MM.1S (cell line): Measurements from ENCODE around the gene FKBP1A.
A peak's percentile ranks its signal among the peaks of the same experiment; 100 is the strongest.

Source experiments
- DNase-seq: peaks from one replicate; pipeline ENCODE4 v3.0.0-alpha.2; 2015
- H2AFZ ChIP-seq: fragments of 300-600 bp; sonication (generic); 2 replicates; pipeline ENCODE4 v1.6.0; 2016; ENCODE audit warnings: antibody characterized with exemption, low read length
- H3F3A ChIP-seq: fragments of 300-600 bp; sonication (generic); 2 replicates; pipeline ENCODE4 v1.6.1; 2016; ENCODE audit warnings: mild to moderate bottlenecking, antibody characterized with exemption, low read length, moderate library complexity, mixed read lengths; ENCODE audit not compliant: insufficient read depth
- H3K27ac ChIP-seq: fragments of 300-600 bp; sonication (generic); 2 replicates; pipeline ENCODE4 v1.5.1; 2016; ENCODE audit warnings: mild to moderate bottlenecking, low read length
- H3K27me3 ChIP-seq: fragments of 300-600 bp; sonication (generic); replicated peaks from 2 replicates; pipeline ENCODE4 v1.6.0; 2016; ENCODE audit warnings: low read length; ENCODE audit not compliant: insufficient read depth
- H3K36me3 ChIP-seq: fragments of 300-600 bp; sonication (generic); replicated peaks from 2 replicates; pipeline ENCODE4 v1.6.1; 2016; ENCODE audit warnings: mild to moderate bottlenecking, low read length, mixed read lengths; ENCODE audit not compliant: insufficient read depth
- H3K4me1 ChIP-seq: fragments of 300-600 bp; sonication (generic); 2 replicates; pipeline ENCODE4 v1.6.1; 2016; ENCODE audit warnings: low read length, mixed read lengths
- H3K4me2 ChIP-seq: fragments of 300-600 bp; sonication (generic); 2 replicates; pipeline ENCODE4 v1.6.0; 2016; ENCODE audit warnings: low read depth, low read length
- H3K4me3 ChIP-seq: fragments of 300-600 bp; sonication (generic); 2 replicates; pipeline ENCODE4 v1.5.1; 2016; ENCODE audit warnings: low read length, mixed read lengths
- H3K79me2 ChIP-seq: fragments of 300-600 bp; sonication (generic); 2 replicates; pipeline ENCODE4 v1.6.1; 2016; ENCODE audit warnings: mixed run types, low read length, mixed read lengths
- H3K9ac ChIP-seq: fragments of 300-600 bp; sonication (generic); 2 replicates; pipeline ENCODE4 v1.6.1; 2016; ENCODE audit warnings: low read length, mixed read lengths
- H3K9me2 ChIP-seq: fragments of 300-600 bp; sonication (generic); replicated peaks from 2 replicates; pipeline ENCODE4 v1.6.1; 2016; ENCODE audit warnings: mild to moderate bottlenecking, low read length, mixed read lengths; ENCODE audit not compliant: insufficient read depth
- H3K9me3 ChIP-seq: fragments of 300-600 bp; sonication (generic); replicated peaks from 2 replicates; pipeline ENCODE4 v1.6.1; 2016; ENCODE audit warnings: mild to moderate bottlenecking, low read length, mixed read lengths; ENCODE audit not compliant: insufficient read depth
- H4K20me1 ChIP-seq: fragments of 300-600 bp; sonication (generic); 2 replicates; pipeline ENCODE4 v1.6.1; 2016; ENCODE audit warnings: mild to moderate bottlenecking, low read length, moderate library complexity, mixed read lengths; ENCODE audit not compliant: insufficient read depth
- EZH2 ChIP-seq: fragments of 300-600 bp; sonication (generic); optimal IDR thresholded peaks from 2 replicates; pipeline ENCODE3; 2017; ENCODE audit warnings: low read depth, mild to moderate bottlenecking, antibody characterized with exemption, low read length, mixed read lengths
- EZH2phosphoT487 ChIP-seq: fragments of 300-600 bp; sonication (generic); IDR thresholded peaks from 2 replicates; pipeline ENCODE4 v1.6.1; 2018; ENCODE audit warnings: antibody characterized with exemption, low read length
- TF ChIP-seq, protein P1 (sequence below): fragments of 300-600 bp; sonication (generic); IDR thresholded peaks from 2 replicates; pipeline ENCODE4 v1.5.1; 2016; ENCODE audit warnings: antibody characterized with exemption, low read length, mixed read lengths

FKBP1A gene

GRCh38 chr20:1440024-1440423 lies 47.2 kb upstream of the FKBP1A start:
- no peak overlapping the region for H2AFZ ChIP-seq
- no peaks in the 10 kb centered on the region for H3K9me3 ChIP-seq
- no peak overlapping the region for H3K4me2 ChIP-seq
- peaks cover 4% of the 10 kb centered on the region for H3K4me1 ChIP-seq
- H3K27ac ChIP-seq, result no peak overlapping the region
- H4K20me1 ChIP-seq, result 0 out of 2 replicates have a peak, but pooled peaks cover 3% of the 10 kb centered on the region
- H3F3A ChIP-seq, result no peaks in the 10 kb centered on the region
- no peak overlapping the region for H3K4me3 ChIP-seq
- no peaks in the 10 kb centered on the region for H3K9me2 ChIP-seq
- no peak overlapping the region for H3K9ac ChIP-seq
- no peak for DNase-seq
- H3K27me3 ChIP-seq, result no peaks in the 10 kb centered on the region
- 0 out of 2 replicates have a peak, but pooled peaks cover 6% of the 10 kb centered on the region for H3K36me3 ChIP-seq
- H3K79me2 ChIP-seq, result no peaks in the 10 kb centered on the region
- TF ChIP-seq EZH2phosphoT487, result no peak
- TF ChIP-seq, protein P1, sequence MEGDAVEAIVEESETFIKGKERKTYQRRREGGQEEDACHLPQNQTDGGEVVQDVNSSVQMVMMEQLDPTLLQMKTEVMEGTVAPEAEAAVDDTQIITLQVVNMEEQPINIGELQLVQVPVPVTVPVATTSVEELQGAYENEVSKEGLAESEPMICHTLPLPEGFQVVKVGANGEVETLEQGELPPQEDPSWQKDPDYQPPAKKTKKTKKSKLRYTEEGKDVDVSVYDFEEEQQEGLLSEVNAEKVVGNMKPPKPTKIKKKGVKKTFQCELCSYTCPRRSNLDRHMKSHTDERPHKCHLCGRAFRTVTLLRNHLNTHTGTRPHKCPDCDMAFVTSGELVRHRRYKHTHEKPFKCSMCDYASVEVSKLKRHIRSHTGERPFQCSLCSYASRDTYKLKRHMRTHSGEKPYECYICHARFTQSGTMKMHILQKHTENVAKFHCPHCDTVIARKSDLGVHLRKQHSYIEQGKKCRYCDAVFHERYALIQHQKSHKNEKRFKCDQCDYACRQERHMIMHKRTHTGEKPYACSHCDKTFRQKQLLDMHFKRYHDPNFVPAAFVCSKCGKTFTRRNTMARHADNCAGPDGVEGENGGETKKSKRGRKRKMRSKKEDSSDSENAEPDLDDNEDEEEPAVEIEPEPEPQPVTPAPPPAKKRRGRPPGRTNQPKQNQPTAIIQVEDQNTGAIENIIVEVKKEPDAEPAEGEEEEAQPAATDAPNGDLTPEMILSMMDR, result peak; percentile 48

DNA sequence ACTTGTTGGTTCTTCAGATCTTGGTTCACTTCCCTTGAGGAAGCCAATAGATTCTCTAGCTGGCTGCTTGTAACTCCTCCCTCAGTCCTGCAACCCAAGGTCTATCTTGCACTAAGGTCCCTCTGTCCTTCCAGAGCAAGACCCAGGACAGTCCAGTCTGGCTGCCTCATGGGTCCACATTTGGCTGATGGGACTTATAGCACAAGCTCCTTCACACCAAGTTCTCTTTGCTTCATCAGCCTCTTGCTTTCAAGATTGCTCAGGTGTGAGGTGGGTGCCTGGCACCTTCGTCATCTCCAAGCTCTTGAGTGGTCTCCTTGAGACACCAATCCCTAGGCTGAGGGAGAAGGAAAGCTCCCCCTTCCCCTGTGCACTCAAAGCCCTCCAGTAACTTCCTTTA lies 45.5 kb upstream of the FKBP1A start:
- 0 out of 2 replicates have a peak, but pooled peaks cover 2% of the 10 kb centered on the region for H3K36me3 ChIP-seq
- H3K27ac ChIP-seq, result no peak overlapping the region
- no peak overlapping the region for H3K4me2 ChIP-seq
- TF ChIP-seq EZH2 (no peak), EZH2phosphoT487 (no peak)
- TF ChIP-seq, protein P1, result no peak
- peaks cover 8% of the 10 kb centered on the region; the same call in 1 of the 2 replicates for H4K20me1 ChIP-seq
- no peak for DNase-seq
- H3K9me2 ChIP-seq, result no peaks in the 10 kb centered on the region
- no peak overlapping the region for H3K4me3 ChIP-seq
- H2AFZ ChIP-seq, result no peak overlapping the region
- no peak overlapping the region for H3K9ac ChIP-seq
- H3K9me3 ChIP-seq, result no peaks in the 10 kb centered on the region
- peaks cover 4% of the 10 kb centered on the region for H3F3A ChIP-seq
- no peaks in the 10 kb centered on the region for H3K79me2 ChIP-seq
- H3K27me3 ChIP-seq, result peaks cover 7% of the 10 kb centered on the region; the same call in 1 of the 2 replicates
- H3K4me1 ChIP-seq, result peaks cover 11% of the 10 kb centered on the region

GRCh38 chr20:1437235-1437904 lies 44.5 kb upstream of the FKBP1A start:
- H3K27ac ChIP-seq, result no peak overlapping the region
- H3K9me2 ChIP-seq, result no peaks in the 10 kb centered on the region
- no peaks in the 10 kb centered on the region for H3K79me2 ChIP-seq
- H2AFZ ChIP-seq, result no peak overlapping the region
- H3F3A ChIP-seq, result peaks cover 4% of the 10 kb centered on the region
- H4K20me1 ChIP-seq, result peaks cover 8% of the 10 kb centered on the region; the same call in 1 of the 2 replicates
- H3K9ac ChIP-seq, result no peak overlapping the region
- no peak overlapping the region for H3K4me2 ChIP-seq
- H3K36me3 ChIP-seq, result no peaks in the 10 kb centered on the region
- H3K4me3 ChIP-seq, result no peak overlapping the region
- H3K27me3 ChIP-seq, result peaks cover 14% of the 10 kb centered on the region; the same call in 1 of the 2 replicates
- H3K9me3 ChIP-seq, result no peaks in the 10 kb centered on the region
- TF ChIP-seq, protein P1, result peak; percentile 89
- TF ChIP-seq EZH2phosphoT487, result no peak
- TF ChIP-seq EZH2, result no peak
- peaks cover 11% of the 10 kb centered on the region for H3K4me1 ChIP-seq
- peak; percentile 78 for DNase-seq
